Endothelial cell (in vitro differentiated cells): Measurements from ENCODE around the gene MBOAT2. TPM values are rescaled to one million over a fixed set of nuclear protein-coding genes. Genes with fewer than 3 reads are reported as not detected.

ENCODE experiments used
- DNase-seq: peaks from one replicate; pipeline ENCODE4 v3.0.0; 2021; ENCODE audit warnings: low spot score
- H3K27ac Mint-ChIP-seq: one replicate; pipeline ENCODE4 v1.8.0; 2021; ENCODE audit warnings: mixed read lengths, inconsistent platforms; ENCODE audit not compliant: unreplicated experiment
- H3K27me3 Mint-ChIP-seq: one replicate; pipeline ENCODE4 v1.8.0; 2021; ENCODE audit warnings: mild to moderate bottlenecking, moderate library complexity, mixed read lengths, inconsistent platforms; ENCODE audit not compliant: unreplicated experiment
- H3K36me3 Mint-ChIP-seq: one replicate; pipeline ENCODE4 v1.8.0; 2021; ENCODE audit warnings: mild to moderate bottlenecking, low read depth, mixed read lengths, inconsistent platforms; ENCODE audit not compliant: unreplicated experiment
- H3K4me1 Mint-ChIP-seq: one replicate; pipeline ENCODE4 v1.8.0; 2021; ENCODE audit warnings: mild to moderate bottlenecking, mixed read lengths, inconsistent platforms; ENCODE audit not compliant: unreplicated experiment
- H3K4me3 Mint-ChIP-seq: one replicate; pipeline ENCODE4 v1.8.0; 2021; ENCODE audit warnings: mild to moderate bottlenecking, mixed read lengths, inconsistent platforms; ENCODE audit not compliant: unreplicated experiment
- H3K9me3 Mint-ChIP-seq: one replicate; pipeline ENCODE4 v1.8.0; 2021; ENCODE audit warnings: mixed read lengths, inconsistent platforms; ENCODE audit not compliant: unreplicated experiment
- CTCF ChIP-seq: fragments of 200-600 bp; sonication (generic); IDR thresholded peaks from one replicate; pipeline ENCODE4 v1.5.0; 2021; ENCODE audit warnings: antibody characterized with exemption; ENCODE audit not compliant: unreplicated experiment
- total RNA-seq: library from RNA; stranded (reverse); fragmentation: NEBNext Ultra II Directional; extraction: Animal tissue kit (Norgen Biotek cat#: 25700); gene quantifications from one replicate; pipeline ENCODE4 v1.2.1, GENCODE V29; 2021; ENCODE audit not compliant: unreplicated experiment

Gene MBOAT2
- total RNA-seq, 1 donor from 2014 or later: 71.6 TPM

DNA sequence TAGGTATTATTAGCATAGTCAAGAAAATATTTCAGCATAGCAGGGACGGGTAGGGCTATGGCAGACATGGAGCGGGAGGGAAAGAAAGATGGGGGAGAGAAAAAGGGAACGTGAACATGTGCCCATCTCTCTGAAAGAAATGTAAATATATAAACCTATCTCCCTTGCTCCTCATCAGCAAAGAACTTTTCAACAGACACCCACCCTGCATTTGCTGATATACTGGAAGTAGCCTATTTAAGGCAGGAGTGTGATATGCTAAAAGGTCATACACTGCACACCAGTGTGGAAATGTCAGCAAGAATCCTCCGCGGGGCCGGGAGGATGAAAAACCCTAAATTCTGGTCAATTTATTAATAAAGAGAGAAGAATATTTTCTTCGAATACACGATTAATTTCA lies 1.7 kb downstream of the MBOAT2 start:
- peaks cover 38% of the 10 kb centered on the region for H3K4me1 Mint-ChIP-seq
- DNase-seq: no peak
- H3K27ac Mint-ChIP-seq: no peak overlapping the region
- peak overlapping the region; percentile 93 for H3K4me3 Mint-ChIP-seq
- no peak for TF ChIP-seq CTCF
- peaks cover 4% of the 10 kb centered on the region for H3K36me3 Mint-ChIP-seq
- no peaks in the 10 kb centered on the region for H3K9me3 Mint-ChIP-seq
- H3K27me3 Mint-ChIP-seq: peaks cover 3% of the 10 kb centered on the region

- Mint-ChIP-seq H3K4me3 (no peak overlapping the region), H3K4me1 (peaks cover 41% of the 10 kb centered on the region), H3K27me3 (peaks cover 3% of the 10 kb centered on the region), H3K9me3 (no peaks in the 10 kb centered on the region), H3K27ac (no peak overlapping the region), H3K36me3 (peaks cover 4% of the 10 kb centered on the region)
- TF ChIP-seq CTCF: no peak
- DNase-seq: no peak
Observed at GRCh38 chr2:9001229-9001628, 2.3 kb downstream of the MBOAT2 start.

DNA sequence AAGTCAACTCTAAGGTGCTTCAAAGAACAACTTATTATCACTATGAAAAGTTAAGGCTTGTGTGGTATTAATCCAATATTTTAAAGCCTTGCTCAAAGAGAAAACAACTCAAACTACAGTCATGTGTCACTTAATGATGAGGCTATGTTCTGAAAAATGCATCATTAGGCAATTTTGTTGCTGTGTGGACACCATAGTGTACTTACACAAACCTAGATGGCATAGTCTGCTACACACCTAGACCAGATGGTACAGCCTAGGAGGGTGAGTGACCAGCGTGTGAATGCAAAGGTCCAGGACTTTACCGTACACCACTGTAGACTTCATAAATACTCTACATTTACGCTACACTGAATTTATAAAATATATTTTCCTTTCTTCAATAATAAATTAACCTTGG lies 3.0 kb downstream of the MBOAT2 start:
- TF ChIP-seq CTCF: no peak
- Mint-ChIP-seq H3K4me1 (peaks cover 44% of the 10 kb centered on the region), H3K27ac (no peak overlapping the region), H3K9me3 (no peaks in the 10 kb centered on the region), H3K27me3 (peaks cover 3% of the 10 kb centered on the region), H3K36me3 (peaks cover 4% of the 10 kb centered on the region), H3K4me3 (no peak overlapping the region)
- no peak for DNase-seq

GRCh38 chr2:8999797-9000196 lies 3.7 kb downstream of the MBOAT2 start:
- no peak for DNase-seq
- peaks cover 4% of the 10 kb centered on the region for H3K36me3 Mint-ChIP-seq
- H3K27me3 Mint-ChIP-seq: peaks cover 3% of the 10 kb centered on the region
- no peak overlapping the region for H3K4me3 Mint-ChIP-seq
- no peak overlapping the region for H3K27ac Mint-ChIP-seq
- H3K9me3 Mint-ChIP-seq: no peaks in the 10 kb centered on the region
- peaks cover 40% of the 10 kb centered on the region for H3K4me1 Mint-ChIP-seq
- TF ChIP-seq CTCF: no peak

DNA sequence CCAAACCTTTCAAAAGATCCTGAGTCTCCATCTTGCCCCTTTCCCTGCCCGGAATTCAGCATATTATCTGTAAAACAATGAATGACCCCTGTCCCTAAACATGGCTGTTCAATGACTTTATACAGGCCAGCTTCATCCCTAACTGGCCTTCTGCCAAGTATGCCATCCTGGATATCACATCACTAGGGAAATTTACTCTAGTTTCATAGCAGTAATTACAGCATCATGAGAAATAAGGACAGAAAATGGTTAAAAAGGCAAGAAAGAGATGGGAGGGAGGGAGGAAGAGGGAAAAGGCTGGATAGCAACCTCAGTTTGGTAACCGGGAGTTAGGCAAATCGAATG lies 4.4 kb downstream of the MBOAT2 start:
- no peak for DNase-seq
- no peaks in the 10 kb centered on the region for H3K9me3 Mint-ChIP-seq
- peaks cover 40% of the 10 kb centered on the region for H3K4me1 Mint-ChIP-seq
- TF ChIP-seq CTCF: no peak
- H3K27me3 Mint-ChIP-seq: no peaks in the 10 kb centered on the region
- H3K36me3 Mint-ChIP-seq: no peaks in the 10 kb centered on the region
- no peak overlapping the region for H3K4me3 Mint-ChIP-seq
- H3K27ac Mint-ChIP-seq: no peak overlapping the region
